Body of pancreas (tissue), 4 donors: Measurements from ENCODE around the gene CTNND2. TPM values are rescaled to one million over a fixed set of nuclear protein-coding genes. Genes with fewer than 3 reads are reported as not detected.
"Not testable (repeated sequence)": the region's sequence is repeated elsewhere in the genome, so short reads cannot be mapped to it uniquely, and the experiment has no call there.

Source experiments
- ATAC-seq: fragments of 150-250 bp; one replicate; pipeline ENCODE4 v1.9.1; 2016
- DNase-seq, 4 donors: peaks; one replicate each; pipeline ENCODE4 v3.0.0-alpha.2; 2019
- H3K27ac ChIP-seq, 4 donors: fragments of 200-600 bp; sonication (generic); 1 replicate in 3 of 4; 2 replicates in 1 of 4; pipeline versions ENCODE4 v1.5.1 to v1.6.1; 2016 to 2019; ENCODE audit warnings: mild to moderate bottlenecking in 1 of 4, mixed read lengths in 1 of 4, moderate library complexity in 1 of 4
- H3K27me3 ChIP-seq, 2 donors: fragments of 200-600 bp; sonication (generic); one replicate each; pipeline ENCODE4 v1.6.0; 2016; ENCODE audit warnings: mild to moderate bottlenecking in 1 of 2
- H3K36me3 ChIP-seq, 2 donors: fragments of 200-600 bp; sonication (generic); replicated peaks in 1 of 2; 2 replicates each; pipeline ENCODE4 v1.5.1; 2016; ENCODE audit warnings: low read depth in 2 of 2; ENCODE audit not compliant: insufficient read depth in 1 of 2
- H3K4me1 ChIP-seq: fragments of 200-600 bp; sonication (generic); one replicate; pipeline ENCODE4 v1.6.0; 2016
- H3K4me3 ChIP-seq, 2 donors: fragments of 200-600 bp; sonication (generic); 1 replicate in 1 of 2; 2 replicates in 1 of 2; pipeline ENCODE4 v1.5.1; 2016 to 2019
- H3K9me3 ChIP-seq, 3 donors: fragments of 200-600 bp; sonication (generic); 1 replicate in 2 of 3; 2 replicates in 1 of 3; pipeline ENCODE4 v1.5.1; 2016
- POLR2A ChIP-seq, 3 donors: fragments of 450-650 bp; IDR thresholded peaks; one replicate each; pipeline ENCODE4 v1.6.1; 2016; ENCODE audit warnings: antibody characterized with exemption in 3 of 3, mild to moderate bottlenecking in 2 of 3
- WGBS, 2 donors: methylation state at CpG; one replicate each; pipeline ENCODE4 v1.1.5; 2017; 5-methylcytosine and 5-hydroxymethylcytosine counted together
- intact Hi-C: fragments of 100-400 bp; cut with DNase I; formaldehyde crosslinking; loops from one replicate; pipeline ENCODE4 v1.15.1; 2023
- total RNA-seq, 2 donors: library from RNA; depleted of rRNA; stranded (reverse); fragments of >200 nt; gene quantifications; one replicate each; pipeline ENCODE4 v1.1.0, GENCODE V29; 2016
- TF ChIP-seq, protein P1 (sequence below), 7 experiments: fragments of 450-650 bp in 4 of 7; fragments of 200-600 bp in 3 of 7; sonication (generic) in 3 of 7; IDR thresholded peaks; one replicate each; pipeline ENCODE4 v1.5.1; 2016 to 2019; ENCODE audit warnings: antibody characterized with exemption in 7 of 7

CTNND2 gene
- total RNA-seq, 2 donors from 2014 or later, result 21.0 to 82.4 TPM

DNA sequence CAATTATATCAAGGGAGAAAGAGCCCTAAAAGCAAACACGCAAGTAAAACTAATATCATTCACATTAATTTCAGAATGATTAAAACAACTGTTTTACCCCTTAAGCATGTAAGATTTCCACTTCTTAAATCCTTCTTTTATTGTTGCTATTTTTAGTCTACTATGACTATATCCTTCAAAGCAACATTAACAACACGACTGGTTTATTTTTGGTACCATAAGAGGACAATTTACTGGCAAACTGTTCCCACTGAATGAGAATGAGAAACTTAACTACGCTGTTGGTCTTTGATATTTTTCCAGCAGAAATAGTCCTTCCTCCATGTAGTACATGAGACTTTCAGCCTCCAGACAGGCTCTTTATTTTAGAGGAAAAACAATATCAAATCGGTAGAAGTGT lies 281.5 kb downstream of the CTNND2 start:
- no peaks in the 10 kb centered on the region for H3K36me3 ChIP-seq
- intact Hi-C loops, result no loop called here
- DNase-seq (no peak), ATAC-seq (no peak)
- H3K9me3 ChIP-seq, result no peaks in the 10 kb centered on the region
- H3K27me3 ChIP-seq, result no peaks in the 10 kb centered on the region
- peaks cover 7% of the 10 kb centered on the region for H3K4me1 ChIP-seq
- 89 to 93% methylated on average over 4 of the region's 4 CpGs for WGBS, 2 donors
- H3K27ac ChIP-seq, result no peak overlapping the region
- no peak overlapping the region for H3K4me3 ChIP-seq
- TF ChIP-seq, protein P1, sequence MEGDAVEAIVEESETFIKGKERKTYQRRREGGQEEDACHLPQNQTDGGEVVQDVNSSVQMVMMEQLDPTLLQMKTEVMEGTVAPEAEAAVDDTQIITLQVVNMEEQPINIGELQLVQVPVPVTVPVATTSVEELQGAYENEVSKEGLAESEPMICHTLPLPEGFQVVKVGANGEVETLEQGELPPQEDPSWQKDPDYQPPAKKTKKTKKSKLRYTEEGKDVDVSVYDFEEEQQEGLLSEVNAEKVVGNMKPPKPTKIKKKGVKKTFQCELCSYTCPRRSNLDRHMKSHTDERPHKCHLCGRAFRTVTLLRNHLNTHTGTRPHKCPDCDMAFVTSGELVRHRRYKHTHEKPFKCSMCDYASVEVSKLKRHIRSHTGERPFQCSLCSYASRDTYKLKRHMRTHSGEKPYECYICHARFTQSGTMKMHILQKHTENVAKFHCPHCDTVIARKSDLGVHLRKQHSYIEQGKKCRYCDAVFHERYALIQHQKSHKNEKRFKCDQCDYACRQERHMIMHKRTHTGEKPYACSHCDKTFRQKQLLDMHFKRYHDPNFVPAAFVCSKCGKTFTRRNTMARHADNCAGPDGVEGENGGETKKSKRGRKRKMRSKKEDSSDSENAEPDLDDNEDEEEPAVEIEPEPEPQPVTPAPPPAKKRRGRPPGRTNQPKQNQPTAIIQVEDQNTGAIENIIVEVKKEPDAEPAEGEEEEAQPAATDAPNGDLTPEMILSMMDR (IDR thresholded peaks at IDR 0.05), result no peak
- no peak for TF ChIP-seq POLR2A (IDR thresholded peaks at IDR 0.05)

DNA sequence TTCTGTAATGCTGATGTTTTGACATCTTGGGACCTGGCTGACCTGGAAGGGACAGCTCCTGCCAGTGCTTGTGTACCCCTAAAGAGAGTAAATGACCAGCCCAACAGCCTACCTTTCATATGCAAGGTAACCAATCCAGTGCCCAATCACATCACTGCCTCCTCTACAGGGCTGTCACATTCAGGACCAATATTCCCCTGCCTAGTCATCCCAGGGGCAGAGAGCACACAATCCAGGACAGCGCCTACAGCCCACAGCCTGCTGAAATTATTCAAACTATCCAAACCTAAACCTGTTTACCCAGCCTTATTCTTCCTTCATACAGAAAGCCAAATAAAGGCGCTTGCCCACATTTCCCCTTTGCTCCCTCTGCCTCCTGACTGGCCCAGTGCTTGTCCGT lies 284.1 kb downstream of the CTNND2 start:
- H3K4me3 ChIP-seq, result no peak overlapping the region
- no peak overlapping the region for H3K27ac ChIP-seq
- TF ChIP-seq POLR2A (IDR thresholded peaks at IDR 0.05), result no peak
- TF ChIP-seq, protein P1 (IDR thresholded peaks at IDR 0.05), result no peak
- intact Hi-C loops, result no loop called here
- DNase-seq, result no peak
- no peaks in the 10 kb centered on the region for H3K36me3 ChIP-seq
- ATAC-seq, result no peak
- H3K4me1 ChIP-seq, result peaks cover 7% of the 10 kb centered on the region
- H3K27me3 ChIP-seq, result no peaks in the 10 kb centered on the region
- no peaks in the 10 kb centered on the region for H3K9me3 ChIP-seq
- WGBS, 2 donors, result 88 to 94% methylated on average over 3 of the region's 3 CpGs

DNA sequence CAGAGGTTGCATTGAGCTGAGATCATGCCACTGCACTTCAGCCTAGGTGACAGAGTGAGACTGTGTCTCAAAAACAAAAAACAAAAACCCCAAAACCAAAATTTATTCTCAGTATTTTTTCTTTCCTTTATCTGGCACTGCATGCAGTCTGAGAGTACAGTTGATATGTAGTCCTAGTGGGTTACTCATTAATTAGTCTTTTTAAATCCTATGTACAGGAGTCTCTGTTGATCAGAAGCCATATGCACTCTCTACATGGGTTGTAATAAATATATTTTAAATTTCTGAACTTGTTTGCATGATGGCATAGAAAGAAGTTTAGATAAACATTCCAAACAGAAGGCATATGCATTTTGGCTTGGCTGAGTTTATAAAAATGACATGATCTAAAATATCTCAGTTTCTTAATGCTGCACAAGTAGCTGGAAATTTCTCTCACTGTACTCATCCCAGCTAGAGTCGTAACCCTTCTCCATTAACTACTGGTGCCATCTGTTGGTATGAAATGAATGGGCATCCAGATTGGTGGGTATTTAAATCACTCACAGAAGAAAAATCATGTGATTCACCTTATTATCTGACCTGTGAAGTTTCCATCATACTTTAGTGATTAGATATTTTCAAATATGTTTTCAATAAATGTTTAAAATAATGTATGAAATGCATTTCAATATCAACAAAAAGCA lies 284.8 kb downstream of the CTNND2 start:
- no peaks in the 10 kb centered on the region for H3K9me3 ChIP-seq
- intact Hi-C loops, result no loop called here
- TF ChIP-seq, protein P1 (IDR thresholded peaks at IDR 0.05), result peak in 6 of 7 experiments; percentile 13 to 56 (median 45)
- TF ChIP-seq POLR2A (IDR thresholded peaks at IDR 0.05), result no peak
- 3 to 27% methylated on average over 1 of the region's 1 CpG for WGBS, 2 donors
- peak; percentile 62 for ATAC-seq
- H3K27ac ChIP-seq, result no peak overlapping the region
- no peak overlapping the region for H3K4me3 ChIP-seq
- H3K27me3 ChIP-seq, result no peaks in the 10 kb centered on the region
- peak in 1 of 4 donors; percentile 7 for DNase-seq
- peaks cover 7% of the 10 kb centered on the region for H3K4me1 ChIP-seq
- H3K36me3 ChIP-seq, result no peaks in the 10 kb centered on the region

DNA sequence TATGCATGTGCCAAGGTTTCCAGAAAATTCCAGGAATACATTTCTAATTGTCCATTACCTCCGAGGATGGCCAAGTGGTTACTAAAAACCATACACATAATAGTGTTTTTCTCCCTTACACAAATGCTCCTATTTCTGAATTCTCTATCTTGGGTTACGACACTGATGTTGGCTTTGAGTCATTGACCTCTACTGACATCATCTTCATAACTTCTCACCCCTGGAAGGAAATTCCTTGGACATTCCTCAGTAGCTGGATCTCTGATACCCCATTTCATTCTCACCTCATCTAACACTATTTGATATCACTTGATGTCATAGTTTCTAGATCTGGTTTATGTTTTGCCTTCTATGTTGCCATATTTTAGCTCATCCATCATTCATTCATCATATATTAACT lies 287.2 kb downstream of the CTNND2 start:
- intact Hi-C loops, result no loop called here
- TF ChIP-seq, protein P1 (IDR thresholded peaks at IDR 0.05), result no peak
- no peak for TF ChIP-seq POLR2A (IDR thresholded peaks at IDR 0.05)
- ATAC-seq (no peak), DNase-seq (no peak)
- Histone ChIP-seq H3K9me3 (no peaks in the 10 kb centered on the region), H3K4me1 (peaks cover 7% of the 10 kb centered on the region), H3K27ac (no peak overlapping the region), H3K27me3 (no peaks in the 10 kb centered on the region), H3K36me3 (no peaks in the 10 kb centered on the region), H3K4me3 (no peak overlapping the region)
- WGBS, 2 donors, result 84 to 95% methylated on average over 2 of the region's 2 CpGs

DNA sequence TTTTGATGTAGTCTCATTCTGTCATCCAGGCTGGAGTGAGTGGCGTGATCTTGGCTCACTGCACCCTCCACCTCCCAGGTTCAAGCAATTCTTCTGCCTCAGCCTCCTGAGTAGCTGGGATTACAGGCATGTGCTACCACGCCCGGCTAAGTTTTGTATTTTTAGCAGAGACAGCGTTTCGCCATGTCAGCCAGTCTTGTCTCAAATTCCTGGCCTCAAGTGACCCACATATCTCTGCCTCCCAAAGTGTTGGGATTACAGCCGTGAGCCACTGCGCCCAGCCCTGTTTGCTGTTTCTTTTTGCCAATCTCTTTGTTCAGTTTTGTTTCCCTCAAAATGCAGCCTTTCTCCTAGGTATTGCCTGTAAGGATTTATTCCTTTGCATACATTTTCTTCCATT lies 287.6 kb downstream of the CTNND2 start:
- H3K27me3 ChIP-seq, H3K4me3 ChIP-seq, H3K27ac ChIP-seq, H3K36me3 ChIP-seq, intact Hi-C loops, H3K4me1 ChIP-seq, DNase-seq, H3K9me3 ChIP-seq, ATAC-seq: not testable (repeated sequence)
- WGBS, 2 donors, result 92 to 94% methylated on average over 7 of the region's 7 CpGs
